Stimulated activated CD4-positive, alpha-beta T cell treated with anti-CD3 and anti-CD28 coated beads, TNF-alpha, amount 100 ng/mL, for 1 hour (primary cell): ENCODE measurements around the gene CLNS1A.
"Not testable (repeated sequence)": the region's sequence is repeated elsewhere in the genome, so short reads cannot be mapped to it uniquely, and the experiment has no call there.

ENCODE experiments used
- DNase-seq, 3 donors: peaks; one replicate each; pipeline ENCODE4 v3.0.0-alpha.2; 2020; ENCODE audit warnings: low read depth in 3 of 3, low spot score in 1 of 3

CLNS1A gene

GRCh38 chr11:77637345-77638165 lies at the start of gene CLNS1A:
Gene CLNS1A, minus strand, starts transcription at chr11:77637794. Its CDS starts 80 bp downstream, at chr11:77637714.
- DNase-seq = peak; percentile 38 to 59 (median 51)

GRCh38 chr11:77687088-77687487 lies 49.5 kb upstream of the CLNS1A start:
- DNase-seq = no peak

GRCh38 chr11:77677138-77677537 lies 39.5 kb upstream of the CLNS1A start:
- no peak for DNase-seq

- no peak for DNase-seq
These were observed 34.7 kb upstream of the CLNS1A start for GRCh38 chr11:77672264-77672663.

- no peak for DNase-seq
These were observed 32.4 kb upstream of the CLNS1A start for GRCh38 chr11:77669848-77670511.

- no peak for DNase-seq
These were observed 31.2 kb upstream of the CLNS1A start for GRCh38 chr11:77668760-77669159.

- DNase-seq = no peak
These were observed 27.8 kb upstream of the CLNS1A start for GRCh38 chr11:77665240-77665965.

- no peak for DNase-seq
These were observed 24.1 kb upstream of the CLNS1A start for GRCh38 chr11:77661670-77662069.

GRCh38 chr11:77660947-77661346 lies 23.4 kb upstream of the CLNS1A start:
- no peak for DNase-seq

GRCh38 chr11:77658213-77659013 lies 20.8 kb upstream of the CLNS1A start:
- no peak for DNase-seq

- DNase-seq = no peak
These were observed 18.8 kb upstream of the CLNS1A start for GRCh38 chr11:77656362-77656761.

- DNase-seq = no peak
These were observed 17.3 kb upstream of the CLNS1A start for GRCh38 chr11:77654770-77655434.

- no peak for DNase-seq
These were observed 12.5 kb upstream of the CLNS1A start for GRCh38 chr11:77650123-77650522.

- no peak for DNase-seq
These were observed 10.2 kb upstream of the CLNS1A start for GRCh38 chr11:77647654-77648305.

GRCh38 chr11:77644887-77645286 lies 7.3 kb upstream of the CLNS1A start:
- no peak for DNase-seq

- DNase-seq = no peak
These were observed 4.6 kb upstream of the CLNS1A start for GRCh38 chr11:77642228-77642627.

- DNase-seq = no peak
These were observed 756 bp downstream of the CLNS1A start for GRCh38 chr11:77636731-77637344.

GRCh38 chr11:77633926-77634325 lies 3.7 kb downstream of the CLNS1A start:
- not testable (repeated sequence) for DNase-seq

GRCh38 chr11:77630157-77630710 lies 7.4 kb downstream of the CLNS1A start:
- DNase-seq = no peak
